Pancreas (tissue), 10 donors: ENCODE measurements around the gene RERE. TPM values are rescaled to one million over a fixed set of nuclear protein-coding genes. Genes with fewer than 3 reads are reported as not detected.
"Not testable (repeated sequence)": the region's sequence is repeated elsewhere in the genome, so short reads cannot be mapped to it uniquely, and the experiment has no call there.

Experiments used
- ATAC-seq, 4 donors: fragments of 200-7000 bp; cut with Tn5 transposase; one replicate each; pipeline versions ENCODE4 v1.8.0 to v1.9.1; 2020; ENCODE audit warnings: mild to moderate bottlenecking in 4 of 4, moderate library complexity in 4 of 4
- DNase-seq, 6 donors: peaks; one replicate each; pipeline ENCODE4 v3.0.0-alpha.2; 2020
- FAIRE-seq: peaks from 2 replicates; lab custom pipeline; 2012; peaks lifted over from hg19 to GRCh38; lab: Jason Lieb, UNC
- H3K27ac ChIP-seq, 4 donors: fragments of 200-600 bp; sonication (generic); 1 replicate in 3 of 4; 2 replicates in 1 of 4; pipeline versions ENCODE4 v1.5.0 to v1.8.0; 2020
- H3K27me3 ChIP-seq, 4 donors: fragments of 200-600 bp; one replicate each; pipeline ENCODE4 v1.8.0; 2021
- H3K36me3 ChIP-seq, 3 donors: fragments of 200-600 bp; sonication (generic) in 1 of 3; one replicate each; pipeline versions ENCODE4 v1.5.0 to v1.8.0; 2020 to 2021
- H3K4me1 ChIP-seq, 3 donors: fragments of 200-600 bp; one replicate each; pipeline ENCODE4 v1.8.0; 2021
- H3K4me3 ChIP-seq, 4 donors: fragments of 200-600 bp; sonication (generic) in 2 of 4; one replicate each; pipeline versions ENCODE4 v1.5.0 to v1.8.0; 2020 to 2021
- H3K9me3 ChIP-seq, 4 donors: fragments of 200-600 bp; one replicate each; pipeline ENCODE4 v1.8.0; 2021
- WGBS, 2 donors: extraction: QIAGEN DNeasy Blood & Tissue Kit; methylation state at CpG; one replicate each; pipeline ENCODE4 v1.1.7; 2013; 5-methylcytosine and 5-hydroxymethylcytosine counted together
- intact Hi-C, 3 donors: fragments of 100-400 bp; cut with DNase I; formaldehyde crosslinking; loops; one replicate each; pipeline versions ENCODE4 v1.11.1 to v1.14.2; 2022
- polyA plus RNA-seq, 2 donors: library from polyadenylated mRNA; stranded (reverse); fragments of 200-250 nt; gene quantifications; one replicate each; pipeline ENCODE4 v1.2.3, GENCODE V29; 2013
- total RNA-seq, 6 donors: library from RNA; stranded (reverse); fragmentation: NEBNext Ultra II Directional in 4 of 6; extraction: Animal tissue kit (Norgen Biotek cat#: 25700) in 4 of 6; gene quantifications; one replicate each; pipeline versions ENCODE4 v1.2.1 to v1.2.4, GENCODE V29; 2021 to 2023
- TF ChIP-seq, protein P1 (sequence below), 4 donors: fragments of 200-600 bp; sonication (generic) in 3 of 4; IDR thresholded peaks; one replicate each; pipeline versions ENCODE4 v1.5.0 to v1.8.0; 2021; ENCODE audit warnings: antibody characterized with exemption in 4 of 4
- donor health status: healthy with polysubstance abuse.
- donor health status: DM: no; HTN: no; CAD: no; lungs with moderate emphysema.
- donor health status: DM: no; HTN: no; CAD: no.
- donor health status: control.
- donor health status: control.
- donor health status: Bipolar disorder and iron deficiency.
- donor health status: DM: yes; HTN: yes; CAD: no.
- donor health status: DM: no; HTN: no; CAD: no.
- donor health status: DM: no; HTN: no; CAD: no.
- donor health status: DM: yes; HTN: yes; CAD: no.

RERE gene
- total and polyA plus RNA-seq, 8 donors = 27.0 to 76.7 (median 50.7) TPM

DNA sequence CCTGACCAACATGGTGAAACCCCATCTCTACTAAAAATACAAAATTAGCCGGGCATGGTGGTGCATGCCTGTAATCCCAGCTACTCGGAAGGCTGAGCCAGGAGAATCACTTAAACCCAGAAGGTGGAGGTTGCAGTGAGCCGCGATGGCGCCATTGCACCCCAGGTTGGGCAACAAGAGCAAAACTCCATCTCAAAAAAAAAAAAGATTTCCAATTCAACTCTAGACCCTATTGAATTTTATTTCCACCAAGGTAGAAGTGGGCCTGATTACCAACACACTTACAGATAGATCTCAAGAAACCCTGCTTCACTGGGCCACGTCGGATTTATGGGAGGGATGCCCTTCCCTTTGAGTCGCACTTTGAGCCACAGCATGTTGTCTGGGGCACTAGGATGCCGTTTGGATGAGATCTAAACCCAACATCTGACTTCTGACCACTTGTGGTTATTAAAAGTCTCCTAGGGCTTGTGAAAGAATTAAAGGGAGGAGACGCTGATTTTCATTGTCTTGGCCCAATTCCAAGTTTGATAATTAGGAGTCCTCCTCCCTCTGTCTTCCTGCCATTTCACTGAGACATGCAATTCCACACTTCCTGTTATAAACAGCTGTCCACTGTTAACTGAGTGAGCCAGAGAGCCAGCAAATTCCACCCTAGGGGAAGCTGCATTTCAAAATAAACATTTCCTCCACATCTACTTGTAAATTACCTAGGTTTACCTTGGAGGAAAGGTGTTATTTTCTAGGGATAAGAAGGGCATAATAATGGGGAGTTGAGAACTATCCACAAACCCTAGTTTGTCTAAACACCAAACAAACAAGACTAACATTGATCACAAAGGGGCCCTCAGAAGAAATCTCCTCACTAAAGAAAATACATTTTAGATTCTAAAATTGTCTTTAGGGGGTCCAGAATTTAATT, 5.2 kb upstream of the RERE start:
- H3K36me3 ChIP-seq = no peaks in the 10 kb centered on the region
- intact Hi-C loops = no loop called here
- no peaks in the 10 kb centered on the region for H3K27me3 ChIP-seq
- FAIRE-seq (no peak), DNase-seq (no peak), ATAC-seq (peak in 3 of 4 donors; percentile 46 to 60 (median 51))
- WGBS, 2 donors = 72 to 73% methylated on average over 10 of the region's 10 CpGs
- no peak overlapping the region for H3K4me3 ChIP-seq
- no peaks in the 10 kb centered on the region for H3K9me3 ChIP-seq
- H3K27ac ChIP-seq = peak overlapping the region in 2 of 4 donors; percentile 9 to 14
- H3K4me1 ChIP-seq = peaks cover 0 to 10% (median 0%) of the 10 kb centered on the region in 3 donors
- TF ChIP-seq, protein P1, sequence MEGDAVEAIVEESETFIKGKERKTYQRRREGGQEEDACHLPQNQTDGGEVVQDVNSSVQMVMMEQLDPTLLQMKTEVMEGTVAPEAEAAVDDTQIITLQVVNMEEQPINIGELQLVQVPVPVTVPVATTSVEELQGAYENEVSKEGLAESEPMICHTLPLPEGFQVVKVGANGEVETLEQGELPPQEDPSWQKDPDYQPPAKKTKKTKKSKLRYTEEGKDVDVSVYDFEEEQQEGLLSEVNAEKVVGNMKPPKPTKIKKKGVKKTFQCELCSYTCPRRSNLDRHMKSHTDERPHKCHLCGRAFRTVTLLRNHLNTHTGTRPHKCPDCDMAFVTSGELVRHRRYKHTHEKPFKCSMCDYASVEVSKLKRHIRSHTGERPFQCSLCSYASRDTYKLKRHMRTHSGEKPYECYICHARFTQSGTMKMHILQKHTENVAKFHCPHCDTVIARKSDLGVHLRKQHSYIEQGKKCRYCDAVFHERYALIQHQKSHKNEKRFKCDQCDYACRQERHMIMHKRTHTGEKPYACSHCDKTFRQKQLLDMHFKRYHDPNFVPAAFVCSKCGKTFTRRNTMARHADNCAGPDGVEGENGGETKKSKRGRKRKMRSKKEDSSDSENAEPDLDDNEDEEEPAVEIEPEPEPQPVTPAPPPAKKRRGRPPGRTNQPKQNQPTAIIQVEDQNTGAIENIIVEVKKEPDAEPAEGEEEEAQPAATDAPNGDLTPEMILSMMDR (IDR thresholded peaks at IDR 0.05) = no peak

- DNase-seq = no peak
- FAIRE-seq = no peak
- no peaks in the 10 kb centered on the region for H3K36me3 ChIP-seq
- no peak for ATAC-seq
- H3K27ac ChIP-seq = no peak overlapping the region
- TF ChIP-seq, protein P1 (IDR thresholded peaks at IDR 0.05) = no peak
- WGBS, 2 donors = 61 to 69% methylated on average over 2 of the region's 2 CpGs
- intact Hi-C loops = no loop called here
- no peak overlapping the region for H3K4me3 ChIP-seq
- no peaks in the 10 kb centered on the region for H3K9me3 ChIP-seq
- no peaks in the 10 kb centered on the region for H3K27me3 ChIP-seq
- peaks cover 0 to 10% (median 3%) of the 10 kb centered on the region in 3 donors for H3K4me1 ChIP-seq
These were observed 3.6 kb upstream of the RERE start for GRCh38 chr1:8821084-8821483.

DNA sequence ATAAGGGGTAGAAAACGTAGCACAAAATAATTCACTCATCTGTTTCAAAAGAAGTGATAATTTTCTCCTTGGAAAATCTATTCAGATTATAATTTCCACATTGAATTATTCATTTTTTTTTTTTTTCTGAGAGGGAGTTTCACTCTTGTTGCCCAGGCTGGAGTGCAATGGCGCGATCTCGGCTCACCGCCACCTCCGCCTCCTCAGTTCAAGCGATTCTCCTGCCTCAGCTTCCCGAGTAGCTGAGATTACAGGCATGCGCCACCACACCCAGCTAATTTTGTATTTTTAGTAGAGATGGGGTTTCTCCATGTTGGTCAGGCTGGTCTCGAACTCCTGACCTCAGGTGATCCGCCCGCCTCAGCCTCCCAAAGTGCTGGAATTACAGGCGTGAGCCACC, 1.3 kb upstream of the RERE start:
- H3K36me3 ChIP-seq, DNase-seq, ATAC-seq, intact Hi-C loops, H3K4me3 ChIP-seq, H3K27me3 ChIP-seq, H3K9me3 ChIP-seq, FAIRE-seq: not testable (repeated sequence)
- H3K4me1 ChIP-seq = peaks cover 0 to 16% (median 11%) of the 10 kb centered on the region in 3 donors
- 85 to 88% methylated on average over 12 of the region's 13 CpGs for WGBS, 2 donors
- H3K27ac ChIP-seq = peak overlapping the region in 2 of 4 donors; percentile 88 to 96

DNA sequence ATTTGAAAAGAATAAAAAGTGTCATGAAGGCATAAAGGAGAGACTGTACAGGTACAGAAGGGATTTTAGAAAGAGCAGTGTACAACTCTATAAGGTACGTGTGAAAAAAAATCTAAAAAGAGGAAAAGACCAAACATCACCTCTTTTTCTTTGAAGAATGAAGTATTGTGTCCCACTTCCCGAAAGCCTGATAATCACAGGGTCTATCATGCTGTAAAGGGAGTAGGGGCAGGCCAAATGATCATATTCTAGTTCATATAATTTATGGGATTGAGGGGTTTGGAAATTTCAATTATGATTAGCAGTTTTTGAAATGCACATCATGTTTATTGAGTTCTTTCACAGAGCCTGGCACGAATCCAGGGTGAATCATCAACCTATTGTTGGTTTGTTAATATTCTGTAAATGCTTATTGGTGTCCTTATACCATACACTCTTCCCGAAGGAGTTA, 910 bp upstream of the RERE start:
- FAIRE-seq = no peak
- peak in 4 of 6 donors; percentile 25 to 50 (median 32) for DNase-seq
- H3K9me3 ChIP-seq = no peaks in the 10 kb centered on the region
- WGBS, 2 donors = 5 to 15% methylated on average over 4 of the region's 4 CpGs
- H3K4me1 ChIP-seq = peaks cover 0 to 16% (median 11%) of the 10 kb centered on the region in 3 donors
- H3K4me3 ChIP-seq = peak overlapping the region in 3 of 4 donors; percentile 58 to 80 (median 69)
- TF ChIP-seq, protein P1 (IDR thresholded peaks at IDR 0.05) = no peak
- H3K27me3 ChIP-seq = no peaks in the 10 kb centered on the region
- intact Hi-C loops = no loop called here
- H3K27ac ChIP-seq = peak overlapping the region; percentile 71 to 96 (median 90)
- ATAC-seq = no peak
- no peaks in the 10 kb centered on the region for H3K36me3 ChIP-seq

DNA sequence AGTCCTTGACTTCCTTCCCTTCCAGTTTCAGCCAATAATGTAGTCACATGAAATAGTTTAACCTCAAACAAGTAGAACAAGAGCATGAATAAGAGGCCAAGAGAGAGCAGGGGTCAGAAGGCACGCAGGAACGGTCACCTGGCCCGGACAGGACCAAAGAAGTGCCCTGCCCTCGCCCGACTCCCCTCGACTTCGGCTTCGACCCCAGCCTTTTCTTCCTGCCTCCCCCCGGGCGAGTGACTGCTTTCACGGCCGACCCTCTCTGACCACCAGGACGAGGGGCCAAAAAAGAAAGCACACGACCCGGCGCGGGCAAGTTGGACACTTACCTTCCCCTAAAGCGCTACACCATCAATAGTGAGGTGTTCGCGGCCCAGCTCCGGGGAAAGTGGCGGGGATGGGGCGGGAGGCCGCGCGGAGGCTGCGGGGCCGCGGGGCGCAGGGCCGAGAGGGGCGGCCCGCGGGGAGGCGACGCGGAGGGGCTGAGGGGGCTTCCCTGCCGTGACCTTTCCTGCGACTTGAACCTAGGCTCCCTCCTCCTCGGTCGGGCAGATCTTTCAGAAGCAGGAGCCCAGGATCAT, 519 bp downstream of the RERE start:
- FAIRE-seq = no peak
- peak; percentile 18 to 43 (median 34) for ATAC-seq
- intact Hi-C loops = no loop called here
- TF ChIP-seq, protein P1 (IDR thresholded peaks at IDR 0.05) = no peak
- Histone ChIP-seq H3K9me3 (no peaks in the 10 kb centered on the region), H3K4me1 (peaks cover 0 to 12% (median 11%) of the 10 kb centered on the region in 3 donors), H3K4me3 (peak overlapping the region; percentile 52 to 80 (median 64)), H3K27ac (peak overlapping the region; percentile 71 to 96 (median 90)), H3K36me3 (no peaks in the 10 kb centered on the region), H3K27me3 (no peaks in the 10 kb centered on the region)
- DNase-seq = peak; percentile 16 to 72 (median 42)
- whole genome bisulfite sequencing, 2 donors = 0 to 1% methylated on average over 41 of the region's 41 CpGs
